Measurements from ENCODE around the gene MAD1L1. TPM values are rescaled to one million over a fixed set of nuclear protein-coding genes. Genes with fewer than 3 reads are reported as not detected.
A peak's percentile ranks its signal among the peaks of the same experiment; 100 is the strongest.

MAD1L1 gene
- total and polyA plus RNA-seq, 7 experiments from 2014 or later = 112 to 314 (median 136) TPM

- intact Hi-C loops (cut with micrococcal nuclease) = no loop called here
- Histone ChIP-seq H3K9me3 (ENCODE audit: control insufficient read depth in 2 of 3, low read length in 3 of 3) (no peaks in the 10 kb centered on the region), H3K27me3 (ENCODE audit: control insufficient read depth in 2 of 2, insufficient read depth in 2 of 2, low read length in 2 of 2) (no peaks in the 10 kb centered on the region), H3K27ac (ENCODE audit: low read depth, low read length) (no peak overlapping the region), H3K4me3 (ENCODE audit: low read length) (no peak overlapping the region), H3K4me1 (ENCODE audit: control insufficient read depth in 2 of 2, insufficient read depth in 2 of 2, low read length in 2 of 2) (no peaks in the 10 kb centered on the region), H3K36me3 (ENCODE audit: control insufficient read depth in 2 of 3, insufficient read depth in 3 of 3, low read length in 3 of 3) (peaks cover 0 to 17% (median 0%) of the 10 kb centered on the region in 3 experiments)
- H3K4me1 Mint-ChIP-seq = peaks cover 0 to 9% (median 0%) of the 10 kb centered on the region in 7 donors
- H3K27me3 Mint-ChIP-seq = no peaks in the 10 kb centered on the region
- ChIA-PET CTCF (no interaction called here), POLR2A (no interaction called here)
- H3K36me3 Mint-ChIP-seq = peaks cover 0 to 19% (median 0%) of the 10 kb centered on the region in 5 donors
- no peak for DNase-seq
- no peaks in the 10 kb centered on the region for H3K9me3 Mint-ChIP-seq
- peak overlapping the region in 2 of 9 donors; percentile 62 to 75 for H3K27ac Mint-ChIP-seq
- ATAC-seq = no peak
- no peak overlapping the region for H3K4me3 Mint-ChIP-seq
Measured at GRCh38 chr7:2128601-2129322, 104.0 kb downstream of the MAD1L1 start.

GRCh38 chr7:2126621-2127020, 106.1 kb downstream of the MAD1L1 start:
- intact Hi-C loops (cut with micrococcal nuclease) = no loop called here
- Histone ChIP-seq H3K27ac (ENCODE audit: low read depth, low read length) (no peak overlapping the region), H3K4me1 (ENCODE audit: control insufficient read depth in 2 of 2, insufficient read depth in 2 of 2, low read length in 2 of 2) (no peaks in the 10 kb centered on the region), H3K27me3 (ENCODE audit: control insufficient read depth in 2 of 2, insufficient read depth in 2 of 2, low read length in 2 of 2) (no peaks in the 10 kb centered on the region), H3K4me3 (ENCODE audit: low read length) (no peak overlapping the region), H3K9me3 (ENCODE audit: control insufficient read depth in 2 of 3, low read length in 3 of 3) (no peaks in the 10 kb centered on the region), H3K36me3 (ENCODE audit: control insufficient read depth in 2 of 3, insufficient read depth in 3 of 3, low read length in 3 of 3) (peaks cover 0 to 26% (median 0%) of the 10 kb centered on the region in 3 experiments)
- peaks cover 0 to 9% (median 0%) of the 10 kb centered on the region in 5 donors for H3K36me3 Mint-ChIP-seq
- no peak overlapping the region for H3K4me3 Mint-ChIP-seq
- CTCF ChIA-PET = no interaction called here
- peaks cover 0 to 9% (median 0%) of the 10 kb centered on the region in 7 donors for H3K4me1 Mint-ChIP-seq
- POLR2A ChIA-PET = no interaction called here
- H3K27me3 Mint-ChIP-seq = no peaks in the 10 kb centered on the region
- no peaks in the 10 kb centered on the region for H3K9me3 Mint-ChIP-seq
- DNase-seq = no peak
- no peak for ATAC-seq
- H3K27ac Mint-ChIP-seq = no peak overlapping the region

DNA sequence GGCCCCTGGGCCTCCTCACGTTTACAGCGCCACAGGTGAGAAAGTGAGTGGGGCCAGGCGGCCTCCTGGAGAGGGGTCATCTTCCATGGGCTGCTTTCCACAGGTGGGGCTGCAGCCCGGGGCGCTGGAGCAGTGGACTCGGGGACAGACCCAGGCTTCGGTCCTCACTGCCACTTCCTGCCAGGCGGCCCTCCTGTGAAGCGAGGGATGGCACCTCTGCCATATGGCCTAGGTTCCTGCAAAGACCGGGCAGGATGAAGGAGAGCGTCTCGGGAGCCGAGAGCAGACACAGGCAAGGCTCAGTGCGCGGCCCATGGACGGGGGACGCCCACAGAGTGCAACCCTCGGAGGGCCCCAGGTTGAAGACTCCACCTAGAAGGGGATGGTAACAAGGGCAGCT, 106.8 kb downstream of the MAD1L1 start:
- no peak for DNase-seq
- POLR2A ChIA-PET = no interaction called here
- H3K27me3 Mint-ChIP-seq = no peaks in the 10 kb centered on the region
- ATAC-seq = no peak
- CTCF ChIA-PET = no interaction called here
- H3K4me3 ChIP-seq (ENCODE audit: low read length) = no peak overlapping the region
- H3K4me1 ChIP-seq (ENCODE audit: control insufficient read depth in 2 of 2, insufficient read depth in 2 of 2, low read length in 2 of 2) = peaks cover under 1 to 4% of the 10 kb centered on the region in 2 donors
- no peaks in the 10 kb centered on the region for H3K9me3 Mint-ChIP-seq
- no peaks in the 10 kb centered on the region for H3K27me3 ChIP-seq (ENCODE audit: control insufficient read depth in 2 of 2, insufficient read depth in 2 of 2, low read length in 2 of 2)
- peaks cover 0 to 5% (median 0%) of the 10 kb centered on the region in 7 donors for H3K4me1 Mint-ChIP-seq
- peaks cover 0 to 7% (median 0%) of the 10 kb centered on the region in 5 donors for H3K36me3 Mint-ChIP-seq
- peaks cover 0 to 26% (median 0%) of the 10 kb centered on the region in 3 experiments for H3K36me3 ChIP-seq (ENCODE audit: control insufficient read depth in 2 of 3, insufficient read depth in 3 of 3, low read length in 3 of 3)
- no peak overlapping the region for H3K4me3 Mint-ChIP-seq
- H3K9me3 ChIP-seq (ENCODE audit: control insufficient read depth in 2 of 3, low read length in 3 of 3) = no peaks in the 10 kb centered on the region
- no peak overlapping the region for H3K27ac Mint-ChIP-seq
- no peak overlapping the region for H3K27ac ChIP-seq (ENCODE audit: low read depth, low read length)
- intact Hi-C loops (cut with micrococcal nuclease) = no loop called here

- H3K4me3 Mint-ChIP-seq = no peak overlapping the region
- Histone ChIP-seq H3K27ac (ENCODE audit: low read depth, low read length) (no peak overlapping the region), H3K36me3 (ENCODE audit: control insufficient read depth in 2 of 3, insufficient read depth in 3 of 3, low read length in 3 of 3) (peaks cover 0 to 26% (median 0%) of the 10 kb centered on the region in 3 experiments), H3K27me3 (ENCODE audit: control insufficient read depth in 2 of 2, insufficient read depth in 2 of 2, low read length in 2 of 2) (no peaks in the 10 kb centered on the region), H3K4me3 (ENCODE audit: low read length) (no peak overlapping the region), H3K4me1 (ENCODE audit: control insufficient read depth in 2 of 2, insufficient read depth in 2 of 2, low read length in 2 of 2) (peaks cover 12 to 15% of the 10 kb centered on the region in 2 donors), H3K9me3 (ENCODE audit: control insufficient read depth in 2 of 3, low read length in 3 of 3) (no peaks in the 10 kb centered on the region)
- no peaks in the 10 kb centered on the region for H3K9me3 Mint-ChIP-seq
- H3K27me3 Mint-ChIP-seq = no peaks in the 10 kb centered on the region
- CTCF ChIA-PET = no interaction called here
- H3K4me1 Mint-ChIP-seq = peaks cover 8 to 11% (median 10%) of the 10 kb centered on the region in 7 donors
- H3K36me3 Mint-ChIP-seq = peaks cover 0 to 4% (median 0%) of the 10 kb centered on the region in 5 donors
- no peak overlapping the region for H3K27ac Mint-ChIP-seq
- POLR2A ChIA-PET = no interaction called here
- no peak for ATAC-seq
- intact Hi-C loops (cut with micrococcal nuclease) = no loop called here
- no peak for DNase-seq
Measured at GRCh38 chr7:2124604-2125345, 108.0 kb downstream of the MAD1L1 start.

- Histone ChIP-seq H3K4me1 (ENCODE audit: control insufficient read depth in 2 of 2, insufficient read depth in 2 of 2, low read length in 2 of 2) (peaks cover 16 to 23% of the 10 kb centered on the region in 2 donors), H3K36me3 (ENCODE audit: control insufficient read depth in 2 of 3, insufficient read depth in 3 of 3, low read length in 3 of 3) (peaks cover 0 to 22% (median 0%) of the 10 kb centered on the region in 3 experiments), H3K27me3 (ENCODE audit: control insufficient read depth in 2 of 2, insufficient read depth in 2 of 2, low read length in 2 of 2) (no peaks in the 10 kb centered on the region), H3K4me3 (ENCODE audit: low read length) (no peak overlapping the region), H3K27ac (ENCODE audit: low read depth, low read length) (no peak overlapping the region), H3K9me3 (ENCODE audit: control insufficient read depth in 2 of 3, low read length in 3 of 3) (no peaks in the 10 kb centered on the region)
- CTCF ChIA-PET = no interaction called here
- Mint-ChIP-seq H3K4me3 (no peak overlapping the region), H3K27me3 (no peaks in the 10 kb centered on the region), H3K27ac (no peak overlapping the region), H3K9me3 (no peaks in the 10 kb centered on the region), H3K4me1 (peaks cover 11 to 18% (median 13%) of the 10 kb centered on the region in 7 donors), H3K36me3 (peaks cover 0 to 4% (median 0%) of the 10 kb centered on the region in 5 donors)
- POLR2A ChIA-PET = no interaction called here
- DNase-seq (no peak), ATAC-seq (no peak)
- intact Hi-C loops (cut with micrococcal nuclease) = no loop called here
Measured at GRCh38 chr7:2123916-2124315, 108.8 kb downstream of the MAD1L1 start.

- H3K4me1 ChIP-seq (ENCODE audit: control insufficient read depth in 2 of 2, insufficient read depth in 2 of 2, low read length in 2 of 2) = peaks cover 16 to 23% of the 10 kb centered on the region in 2 donors
- Mint-ChIP-seq H3K9me3 (no peaks in the 10 kb centered on the region), H3K4me3 (no peak overlapping the region), H3K27ac (no peak overlapping the region), H3K4me1 (peaks cover 11 to 18% (median 13%) of the 10 kb centered on the region in 7 donors), H3K27me3 (no peaks in the 10 kb centered on the region), H3K36me3 (peaks cover 0 to 4% (median 0%) of the 10 kb centered on the region in 5 donors)
- peaks cover 0 to 17% (median 0%) of the 10 kb centered on the region in 3 experiments for H3K36me3 ChIP-seq (ENCODE audit: control insufficient read depth in 2 of 3, insufficient read depth in 3 of 3, low read length in 3 of 3)
- no peak overlapping the region for H3K27ac ChIP-seq (ENCODE audit: low read depth, low read length)
- no peaks in the 10 kb centered on the region for H3K27me3 ChIP-seq (ENCODE audit: control insufficient read depth in 2 of 2, insufficient read depth in 2 of 2, low read length in 2 of 2)
- POLR2A ChIA-PET = interaction anchor here (0.7 kb wide), 1 partner anchor 499 kb away, joined by 6 read pairs; no protein-coding TSS in a partner anchor
- ATAC-seq = no peak
- no peak for DNase-seq
- H3K9me3 ChIP-seq (ENCODE audit: control insufficient read depth in 2 of 3, low read length in 3 of 3) = no peaks in the 10 kb centered on the region
- H3K4me3 ChIP-seq (ENCODE audit: low read length) = no peak overlapping the region
- CTCF ChIA-PET = no interaction called here
- intact Hi-C loops (cut with micrococcal nuclease) = no loop called here
Measured at GRCh38 chr7:2123360-2123759, 109.4 kb downstream of the MAD1L1 start.
